Measurements from ENCODE around the gene UMODL1.

- TF ChIP-seq, protein P1, sequence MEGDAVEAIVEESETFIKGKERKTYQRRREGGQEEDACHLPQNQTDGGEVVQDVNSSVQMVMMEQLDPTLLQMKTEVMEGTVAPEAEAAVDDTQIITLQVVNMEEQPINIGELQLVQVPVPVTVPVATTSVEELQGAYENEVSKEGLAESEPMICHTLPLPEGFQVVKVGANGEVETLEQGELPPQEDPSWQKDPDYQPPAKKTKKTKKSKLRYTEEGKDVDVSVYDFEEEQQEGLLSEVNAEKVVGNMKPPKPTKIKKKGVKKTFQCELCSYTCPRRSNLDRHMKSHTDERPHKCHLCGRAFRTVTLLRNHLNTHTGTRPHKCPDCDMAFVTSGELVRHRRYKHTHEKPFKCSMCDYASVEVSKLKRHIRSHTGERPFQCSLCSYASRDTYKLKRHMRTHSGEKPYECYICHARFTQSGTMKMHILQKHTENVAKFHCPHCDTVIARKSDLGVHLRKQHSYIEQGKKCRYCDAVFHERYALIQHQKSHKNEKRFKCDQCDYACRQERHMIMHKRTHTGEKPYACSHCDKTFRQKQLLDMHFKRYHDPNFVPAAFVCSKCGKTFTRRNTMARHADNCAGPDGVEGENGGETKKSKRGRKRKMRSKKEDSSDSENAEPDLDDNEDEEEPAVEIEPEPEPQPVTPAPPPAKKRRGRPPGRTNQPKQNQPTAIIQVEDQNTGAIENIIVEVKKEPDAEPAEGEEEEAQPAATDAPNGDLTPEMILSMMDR (IDR thresholded peaks at IDR 0.05 in 8 of 11, conservative IDR thresholded peaks at IDR 0.05 in 3 of 11), result no peak
- no peak for TF ChIP-seq POLR2A (IDR thresholded peaks at IDR 0.05)
- TF ChIP-seq POLR2AphosphoS5 (IDR thresholded peaks at IDR 0.05), result no peak
Observed at GRCh38 chr21:42037943-42038342, 33.2 kb upstream of the UMODL1 start.
